GM12878 (cell line): Measurements from ENCODE around the gene SORL1. TPM values are rescaled to one million over a fixed set of nuclear protein-coding genes. Genes with fewer than 3 reads are reported as not detected.

Experiments used
- CREM ChIP-seq: IDR thresholded peaks from 2 replicates; pipeline ENCODE4 v1.6.1; 2014; ENCODE audit warnings: antibody characterized with exemption, low read depth
- MEF2B ChIP-seq: fragments of 450-650 bp; IDR thresholded peaks from 2 replicates; pipeline ENCODE4 v1.6.1; 2018; ENCODE audit warnings: mild to moderate bottlenecking, moderate library complexity; ENCODE audit not compliant: partially characterized antibody, poor library complexity, severe bottlenecking
- PAX8 ChIP-seq: fragments of 450-650 bp; IDR thresholded peaks from 2 replicates; pipeline ENCODE4 v1.6.1; 2017; ENCODE audit warnings: mild to moderate bottlenecking, moderate library complexity
- RUNX3 ChIP-seq: IDR thresholded peaks from 2 replicates; pipeline ENCODE4 v1.6.1; 2012; ENCODE audit warnings: low read length, inconsistent platforms
- polyA plus RNA-seq, 11 experiments: library from polyadenylated mRNA; depleted of rRNA in 4 of 11; unstranded in 6 of 11; stranded (reverse) in 5 of 11; fragments of >200 nt; fragmentation: Nextera tagmentation in 4 of 11; fragmentation: Illumina TruSeq in 1 of 11; extraction: Ambion mirVana in 4 of 11; extraction: Trizol in 1 of 11; gene quantifications; 1 replicate in 1 of 11; 2 replicates in 10 of 11; pipeline versions ENCODE4 v1.2.1 to v1.2.3, GENCODE V29; 2011 to 2016; ENCODE audit warnings: inconsistent platforms in 2 of 11, missing spikeins in 2 of 11, low read depth in 1 of 11
- total RNA-seq, 4 experiments: library from RNA; depleted of rRNA in 3 of 4; stranded (reverse); fragments of >200 nt in 3 of 4; fragmentation: Illumina TruSeq in 1 of 4; extraction: Trizol in 1 of 4; gene quantifications; 2 replicates each; pipeline versions ENCODE4 v1.2.1 to v1.2.3, GENCODE V29; 2013 to 2021
- TF ChIP-seq, protein P1 (sequence below): fragments of 450-650 bp; IDR thresholded peaks from 2 replicates; pipeline ENCODE4 v1.6.1; 2017; ENCODE audit warnings: mild to moderate bottlenecking, moderate library complexity
- TF ChIP-seq, protein P2 (sequence below): IDR thresholded peaks from 2 replicates; pipeline ENCODE4 v1.6.1; 2011; ENCODE audit warnings: borderline replicate concordance, low read depth, mild to moderate bottlenecking, moderate library complexity, mixed read lengths, low read length; ENCODE audit not compliant: insufficient read depth; ENCODE audit errors: extremely low read length
- TF ChIP-seq, protein P3 (sequence below): fragments of 450-650 bp; IDR thresholded peaks from 2 replicates; pipeline ENCODE4 v1.6.1; 2017; ENCODE audit warnings: mild to moderate bottlenecking
- TF ChIP-seq, protein P4 (sequence below): IDR thresholded peaks from 2 replicates; pipeline ENCODE4 v1.6.1; 2012; ENCODE audit warnings: mild to moderate bottlenecking, low read depth, low read length

SORL1 gene
- total and polyA plus RNA-seq, 10 of the 15 experiments (the other 5 are each of a cell fraction or from before 2014, with no cell fraction given), result 20.2 to 107 (median 59.9) TPM

DNA sequence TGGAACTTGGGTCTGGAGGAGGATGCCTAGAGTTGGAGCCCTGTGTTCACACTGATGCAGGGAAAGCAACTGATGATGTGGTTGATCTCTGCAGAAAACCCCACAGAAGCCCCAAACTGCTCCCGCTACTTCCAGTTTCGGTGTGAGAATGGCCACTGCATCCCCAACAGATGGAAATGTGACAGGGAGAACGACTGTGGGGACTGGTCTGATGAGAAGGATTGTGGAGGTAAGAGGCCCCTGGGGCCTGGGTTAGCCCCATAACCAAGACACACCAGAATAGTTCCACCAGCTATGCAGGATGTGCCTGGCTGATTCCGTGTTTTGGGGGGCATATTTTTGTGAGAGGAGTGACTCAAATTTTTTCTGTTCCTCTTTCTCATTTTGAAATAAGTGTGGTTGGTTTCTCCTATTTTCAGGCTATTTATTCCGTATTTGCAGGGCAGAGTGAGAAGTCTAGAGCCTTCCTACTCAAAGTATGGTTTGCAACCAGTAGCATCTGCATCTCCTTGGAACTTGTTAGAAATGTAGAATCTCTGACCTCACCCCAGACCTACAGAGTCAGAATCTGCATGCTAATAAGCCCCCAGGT is 137.9 kb downstream of the SORL1 start (continued):
- TF ChIP-seq MEF2B (peak; percentile 98), RUNX3 (peak; percentile 90; the same call in 1 of the 2 replicates), CREM (peak; percentile 86), PAX8 (no peak)
- TF ChIP-seq, protein P1, sequence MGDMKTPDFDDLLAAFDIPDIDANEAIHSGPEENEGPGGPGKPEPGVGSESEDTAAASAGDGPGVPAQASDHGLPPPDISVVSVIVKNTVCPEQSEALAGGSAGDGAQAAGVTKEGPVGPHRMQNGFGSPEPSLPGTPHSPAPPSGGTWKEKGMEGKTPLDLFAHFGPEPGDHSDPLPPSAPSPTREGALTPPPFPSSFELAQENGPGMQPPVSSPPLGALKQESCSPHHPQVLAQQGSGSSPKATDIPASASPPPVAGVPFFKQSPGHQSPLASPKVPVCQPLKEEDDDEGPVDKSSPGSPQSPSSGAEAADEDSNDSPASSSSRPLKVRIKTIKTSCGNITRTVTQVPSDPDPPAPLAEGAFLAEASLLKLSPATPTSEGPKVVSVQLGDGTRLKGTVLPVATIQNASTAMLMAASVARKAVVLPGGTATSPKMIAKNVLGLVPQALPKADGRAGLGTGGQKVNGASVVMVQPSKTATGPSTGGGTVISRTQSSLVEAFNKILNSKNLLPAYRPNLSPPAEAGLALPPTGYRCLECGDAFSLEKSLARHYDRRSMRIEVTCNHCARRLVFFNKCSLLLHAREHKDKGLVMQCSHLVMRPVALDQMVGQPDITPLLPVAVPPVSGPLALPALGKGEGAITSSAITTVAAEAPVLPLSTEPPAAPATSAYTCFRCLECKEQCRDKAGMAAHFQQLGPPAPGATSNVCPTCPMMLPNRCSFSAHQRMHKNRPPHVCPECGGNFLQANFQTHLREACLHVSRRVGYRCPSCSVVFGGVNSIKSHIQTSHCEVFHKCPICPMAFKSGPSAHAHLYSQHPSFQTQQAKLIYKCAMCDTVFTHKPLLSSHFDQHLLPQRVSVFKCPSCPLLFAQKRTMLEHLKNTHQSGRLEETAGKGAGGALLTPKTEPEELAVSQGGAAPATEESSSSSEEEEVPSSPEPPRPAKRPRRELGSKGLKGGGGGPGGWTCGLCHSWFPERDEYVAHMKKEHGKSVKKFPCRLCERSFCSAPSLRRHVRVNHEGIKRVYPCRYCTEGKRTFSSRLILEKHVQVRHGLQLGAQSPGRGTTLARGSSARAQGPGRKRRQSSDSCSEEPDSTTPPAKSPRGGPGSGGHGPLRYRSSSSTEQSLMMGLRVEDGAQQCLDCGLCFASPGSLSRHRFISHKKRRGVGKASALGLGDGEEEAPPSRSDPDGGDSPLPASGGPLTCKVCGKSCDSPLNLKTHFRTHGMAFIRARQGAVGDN, result peak; percentile 58; the same call in 1 of the 2 replicates
- TF ChIP-seq, protein P2, sequence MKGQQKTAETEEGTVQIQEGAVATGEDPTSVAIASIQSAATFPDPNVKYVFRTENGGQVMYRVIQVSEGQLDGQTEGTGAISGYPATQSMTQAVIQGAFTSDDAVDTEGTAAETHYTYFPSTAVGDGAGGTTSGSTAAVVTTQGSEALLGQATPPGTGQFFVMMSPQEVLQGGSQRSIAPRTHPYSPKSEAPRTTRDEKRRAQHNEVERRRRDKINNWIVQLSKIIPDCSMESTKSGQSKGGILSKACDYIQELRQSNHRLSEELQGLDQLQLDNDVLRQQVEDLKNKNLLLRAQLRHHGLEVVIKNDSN, result no peak
- TF ChIP-seq, protein P3, sequence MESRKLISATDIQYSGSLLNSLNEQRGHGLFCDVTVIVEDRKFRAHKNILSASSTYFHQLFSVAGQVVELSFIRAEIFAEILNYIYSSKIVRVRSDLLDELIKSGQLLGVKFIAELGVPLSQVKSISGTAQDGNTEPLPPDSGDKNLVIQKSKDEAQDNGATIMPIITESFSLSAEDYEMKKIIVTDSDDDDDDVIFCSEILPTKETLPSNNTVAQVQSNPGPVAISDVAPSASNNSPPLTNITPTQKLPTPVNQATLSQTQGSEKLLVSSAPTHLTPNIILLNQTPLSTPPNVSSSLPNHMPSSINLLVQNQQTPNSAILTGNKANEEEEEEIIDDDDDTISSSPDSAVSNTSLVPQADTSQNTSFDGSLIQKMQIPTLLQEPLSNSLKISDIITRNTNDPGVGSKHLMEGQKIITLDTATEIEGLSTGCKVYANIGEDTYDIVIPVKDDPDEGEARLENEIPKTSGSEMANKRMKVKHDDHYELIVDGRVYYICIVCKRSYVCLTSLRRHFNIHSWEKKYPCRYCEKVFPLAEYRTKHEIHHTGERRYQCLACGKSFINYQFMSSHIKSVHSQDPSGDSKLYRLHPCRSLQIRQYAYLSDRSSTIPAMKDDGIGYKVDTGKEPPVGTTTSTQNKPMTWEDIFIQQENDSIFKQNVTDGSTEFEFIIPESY, result no peak
- TF ChIP-seq, protein P4, sequence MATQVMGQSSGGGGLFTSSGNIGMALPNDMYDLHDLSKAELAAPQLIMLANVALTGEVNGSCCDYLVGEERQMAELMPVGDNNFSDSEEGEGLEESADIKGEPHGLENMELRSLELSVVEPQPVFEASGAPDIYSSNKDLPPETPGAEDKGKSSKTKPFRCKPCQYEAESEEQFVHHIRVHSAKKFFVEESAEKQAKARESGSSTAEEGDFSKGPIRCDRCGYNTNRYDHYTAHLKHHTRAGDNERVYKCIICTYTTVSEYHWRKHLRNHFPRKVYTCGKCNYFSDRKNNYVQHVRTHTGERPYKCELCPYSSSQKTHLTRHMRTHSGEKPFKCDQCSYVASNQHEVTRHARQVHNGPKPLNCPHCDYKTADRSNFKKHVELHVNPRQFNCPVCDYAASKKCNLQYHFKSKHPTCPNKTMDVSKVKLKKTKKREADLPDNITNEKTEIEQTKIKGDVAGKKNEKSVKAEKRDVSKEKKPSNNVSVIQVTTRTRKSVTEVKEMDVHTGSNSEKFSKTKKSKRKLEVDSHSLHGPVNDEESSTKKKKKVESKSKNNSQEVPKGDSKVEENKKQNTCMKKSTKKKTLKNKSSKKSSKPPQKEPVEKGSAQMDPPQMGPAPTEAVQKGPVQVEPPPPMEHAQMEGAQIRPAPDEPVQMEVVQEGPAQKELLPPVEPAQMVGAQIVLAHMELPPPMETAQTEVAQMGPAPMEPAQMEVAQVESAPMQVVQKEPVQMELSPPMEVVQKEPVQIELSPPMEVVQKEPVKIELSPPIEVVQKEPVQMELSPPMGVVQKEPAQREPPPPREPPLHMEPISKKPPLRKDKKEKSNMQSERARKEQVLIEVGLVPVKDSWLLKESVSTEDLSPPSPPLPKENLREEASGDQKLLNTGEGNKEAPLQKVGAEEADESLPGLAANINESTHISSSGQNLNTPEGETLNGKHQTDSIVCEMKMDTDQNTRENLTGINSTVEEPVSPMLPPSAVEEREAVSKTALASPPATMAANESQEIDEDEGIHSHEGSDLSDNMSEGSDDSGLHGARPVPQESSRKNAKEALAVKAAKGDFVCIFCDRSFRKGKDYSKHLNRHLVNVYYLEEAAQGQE, result no peak
